Cardiac muscle cell (in vitro differentiated cells and primary cell): ENCODE measurements around the gene ZNF750. TPM values are rescaled to one million over a fixed set of nuclear protein-coding genes. Genes with fewer than 3 reads are reported as not detected.
A peak's percentile ranks its signal among the peaks of the same experiment; 100 is the strongest.

Experiments
- DNase-seq, 2 donors: peaks; one replicate each; pipeline versions ENCODE4 v3.0.0 to v3.0.0-alpha.2; 2010 to 2017; ENCODE audit warnings: low read depth in 1 of 2, low spot score in 1 of 2
- H3K27ac ChIP-seq: fragments of 200-600 bp; sonication (generic); 2 replicates; pipeline ENCODE4 v1.5.1; 2016
- H3K27me3 ChIP-seq: fragments of 200-600 bp; sonication (generic); 2 replicates; pipeline ENCODE4 v1.6.0; 2016; ENCODE audit warnings: control low read depth
- H3K36me3 ChIP-seq: fragments of 200-600 bp; sonication (generic); 2 replicates; pipeline ENCODE4 v1.5.1; 2016; ENCODE audit warnings: control low read depth
- H3K4me1 ChIP-seq: fragments of 200-600 bp; sonication (generic); 2 replicates; pipeline ENCODE4 v1.8.1; 2017; ENCODE audit warnings: low read depth, mild to moderate bottlenecking, mixed run types
- H3K4me3 ChIP-seq: fragments of 200-600 bp; sonication (generic); 2 replicates; pipeline ENCODE4 v1.5.1; 2016; ENCODE audit warnings: mild to moderate bottlenecking
- H3K9me3 ChIP-seq: fragments of 200-600 bp; sonication (generic); 2 replicates; pipeline ENCODE4 v1.5.1; 2017; ENCODE audit warnings: low read depth, mild to moderate bottlenecking, control low read depth
- polyA plus RNA-seq: library from polyadenylated mRNA; unstranded; fragments of >200 nt; fragmentation: Nextera tagmentation; extraction: Ambion mirVana; gene quantifications from 2 replicates; pipeline ENCODE4 v1.2.1, GENCODE V29; 2016
- total RNA-seq: library from RNA; depleted of rRNA; stranded (reverse); fragments of >200 nt; gene quantifications from 2 replicates; pipeline ENCODE4 v1.2.3, GENCODE V29; 2016
- TF ChIP-seq, protein P1 (sequence below): IDR thresholded peaks from 2 replicates; pipeline ENCODE4 v1.5.1; 2012; ENCODE audit warnings: low read depth, mild to moderate bottlenecking, low read length

Gene ZNF750
- total RNA-seq (0.07 TPM in 1 of 2 replicates, not detected in the other), polyA plus RNA-seq (0.14 and 0.49 TPM in 2 replicates)

- Histone ChIP-seq H3K36me3 (no peaks in the 10 kb centered on the region), H3K27me3 (no peaks in the 10 kb centered on the region), H3K27ac (no peak within 1 kb of the TSS), H3K9me3 (no peaks in the 10 kb centered on the region), H3K4me1 (peaks cover 9% of the 10 kb centered on the region), H3K4me3 (no peak within 1 kb of the TSS)
- no peak for DNase-seq
- TF ChIP-seq, protein P1, sequence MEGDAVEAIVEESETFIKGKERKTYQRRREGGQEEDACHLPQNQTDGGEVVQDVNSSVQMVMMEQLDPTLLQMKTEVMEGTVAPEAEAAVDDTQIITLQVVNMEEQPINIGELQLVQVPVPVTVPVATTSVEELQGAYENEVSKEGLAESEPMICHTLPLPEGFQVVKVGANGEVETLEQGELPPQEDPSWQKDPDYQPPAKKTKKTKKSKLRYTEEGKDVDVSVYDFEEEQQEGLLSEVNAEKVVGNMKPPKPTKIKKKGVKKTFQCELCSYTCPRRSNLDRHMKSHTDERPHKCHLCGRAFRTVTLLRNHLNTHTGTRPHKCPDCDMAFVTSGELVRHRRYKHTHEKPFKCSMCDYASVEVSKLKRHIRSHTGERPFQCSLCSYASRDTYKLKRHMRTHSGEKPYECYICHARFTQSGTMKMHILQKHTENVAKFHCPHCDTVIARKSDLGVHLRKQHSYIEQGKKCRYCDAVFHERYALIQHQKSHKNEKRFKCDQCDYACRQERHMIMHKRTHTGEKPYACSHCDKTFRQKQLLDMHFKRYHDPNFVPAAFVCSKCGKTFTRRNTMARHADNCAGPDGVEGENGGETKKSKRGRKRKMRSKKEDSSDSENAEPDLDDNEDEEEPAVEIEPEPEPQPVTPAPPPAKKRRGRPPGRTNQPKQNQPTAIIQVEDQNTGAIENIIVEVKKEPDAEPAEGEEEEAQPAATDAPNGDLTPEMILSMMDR: no peak
Measured at GRCh38 chr17:82839617-82840292, at the start of gene ZNF750. Gene ZNF750 (minus strand): TSS chr17:82840022. CDS start chr17:82832454, 7,568 bp downstream.

DNA sequence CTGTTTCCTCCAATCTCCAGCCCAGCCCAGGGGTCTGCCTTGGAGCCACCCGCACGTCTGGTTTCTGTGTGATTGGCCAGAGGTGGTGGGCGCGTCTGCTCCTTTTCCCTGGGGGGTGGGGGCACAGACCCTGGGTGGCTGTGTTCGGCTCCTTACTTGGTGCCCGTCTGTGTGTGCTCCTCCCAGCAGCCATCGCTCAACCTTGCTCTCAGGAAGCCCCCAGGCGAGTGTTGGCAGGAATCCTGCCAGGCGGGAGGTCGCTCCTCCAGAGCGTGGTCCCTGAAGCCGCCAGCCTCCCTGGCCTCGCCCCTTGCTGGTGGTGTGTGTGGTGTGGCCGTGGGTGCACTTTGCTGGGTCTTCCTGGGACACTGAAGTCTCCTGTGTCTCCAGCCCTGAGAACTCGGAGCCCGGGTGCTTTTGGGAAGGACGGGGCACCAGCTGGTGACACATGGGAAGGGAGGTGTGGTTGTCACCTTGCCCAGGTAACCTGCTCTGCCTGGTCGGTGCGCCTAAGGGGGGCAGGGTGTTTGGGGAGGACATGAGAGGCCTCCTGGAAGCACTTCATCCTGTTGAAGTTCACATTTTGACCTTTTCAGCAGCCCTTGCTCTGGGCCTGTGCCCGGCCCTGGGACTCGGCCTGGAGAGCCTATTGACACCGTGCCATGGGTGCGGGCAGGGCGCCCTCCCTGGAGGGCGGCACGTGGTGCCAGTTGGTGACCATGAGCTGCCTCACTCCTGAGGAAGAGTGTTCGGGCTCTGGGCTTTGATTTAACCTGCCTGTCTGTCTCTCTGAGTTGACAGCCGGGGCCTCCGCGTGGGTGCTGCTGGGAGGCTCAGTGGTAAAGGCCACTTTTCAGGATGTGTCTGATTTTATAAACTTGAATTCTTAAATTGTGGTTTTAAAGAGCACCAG, 49.0 kb upstream of the ZNF750 start:
- Histone ChIP-seq H3K27me3 (no peaks in the 10 kb centered on the region), H3K27ac (no peak overlapping the region), H3K9me3 (no peaks in the 10 kb centered on the region), H3K4me1 (peaks cover 8% of the 10 kb centered on the region), H3K36me3 (no peaks in the 10 kb centered on the region), H3K4me3 (no peak overlapping the region)
- no peak for DNase-seq
- TF ChIP-seq, protein P1: no peak

DNA sequence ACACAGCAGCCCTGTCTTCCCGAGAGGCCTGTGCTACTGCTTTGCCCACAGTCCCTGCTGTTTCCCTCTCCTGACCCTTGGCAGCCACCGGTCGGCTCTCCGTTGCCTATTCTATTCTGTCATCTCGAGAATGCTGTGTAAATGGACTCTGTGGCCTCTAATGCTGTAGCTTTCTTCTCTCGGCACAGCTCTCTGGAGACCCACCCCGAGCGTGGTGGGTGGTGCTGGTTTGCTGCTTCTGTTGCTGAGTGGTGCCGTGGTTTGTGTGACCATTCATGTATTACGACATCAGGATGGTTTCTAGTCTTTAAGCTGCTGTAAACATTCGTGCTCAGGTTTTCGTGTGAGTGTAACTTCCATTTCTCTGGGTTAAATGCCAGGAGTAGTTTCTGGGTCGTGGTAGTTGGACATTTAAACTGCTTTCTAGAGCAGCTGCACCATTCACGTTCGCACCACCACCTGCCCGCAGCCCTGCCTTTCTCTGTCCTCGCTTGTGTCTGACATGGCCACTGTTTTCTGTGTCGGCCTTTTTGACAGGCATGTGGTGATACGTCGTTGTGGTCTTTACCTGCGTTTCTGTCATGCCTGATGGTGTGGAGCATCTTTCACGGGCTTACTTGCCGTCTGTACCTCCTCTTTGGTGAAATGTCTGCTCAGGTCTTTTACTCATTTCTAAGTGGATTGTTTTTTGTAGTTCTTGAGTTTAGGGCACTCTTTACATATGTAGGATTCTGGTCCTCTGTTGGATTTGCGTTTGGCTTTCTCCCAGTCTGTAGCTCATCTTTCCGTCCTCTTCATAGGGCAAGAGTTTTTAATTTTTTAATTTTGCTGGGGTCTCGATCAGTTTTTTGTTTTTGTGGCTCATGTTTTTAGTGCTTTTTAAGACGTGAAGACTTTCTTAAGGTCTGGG, 47.7 kb upstream of the ZNF750 start:
- Histone ChIP-seq H3K36me3 (no peaks in the 10 kb centered on the region), H3K4me1 (peaks cover 8% of the 10 kb centered on the region), H3K9me3 (no peaks in the 10 kb centered on the region), H3K27me3 (no peaks in the 10 kb centered on the region), H3K27ac (no peak overlapping the region), H3K4me3 (no peak overlapping the region)
- TF ChIP-seq, protein P1: no peak
- peak in 1 of 2 donors; percentile 4 for DNase-seq

DNA sequence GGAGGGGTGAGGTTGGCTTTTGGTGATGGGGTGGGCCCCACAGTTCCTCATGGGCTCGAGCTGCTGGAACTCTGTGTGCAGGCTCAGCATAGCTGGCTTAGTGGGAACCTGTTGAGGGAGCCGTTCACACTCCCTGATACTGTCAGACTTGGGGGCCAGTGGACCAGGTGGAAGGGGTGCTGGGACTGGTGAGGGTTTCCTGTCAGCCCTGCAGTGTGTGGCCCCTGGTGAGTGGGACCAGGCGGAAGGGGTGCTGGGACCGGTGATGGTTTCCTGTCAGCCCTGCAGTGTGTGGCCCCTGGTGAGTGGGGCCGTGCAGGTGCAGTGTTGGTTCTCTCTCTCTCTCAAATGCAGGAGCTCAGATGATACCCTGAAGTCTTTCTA, 45.1 kb upstream of the ZNF750 start:
- H3K27ac ChIP-seq: peak overlapping the region; percentile 22
- H3K4me3 ChIP-seq: no peak overlapping the region
- H3K36me3 ChIP-seq: no peaks in the 10 kb centered on the region
- H3K4me1 ChIP-seq: peaks cover 8% of the 10 kb centered on the region
- H3K27me3 ChIP-seq: no peaks in the 10 kb centered on the region
- H3K9me3 ChIP-seq: no peaks in the 10 kb centered on the region
- TF ChIP-seq, protein P1: no peak
- DNase-seq: no peak

- H3K27ac ChIP-seq: peak overlapping the region; percentile 22
- TF ChIP-seq, protein P1: no peak
- H3K36me3 ChIP-seq: no peaks in the 10 kb centered on the region
- H3K9me3 ChIP-seq: no peaks in the 10 kb centered on the region
- H3K4me1 ChIP-seq: peaks cover 8% of the 10 kb centered on the region
- no peaks in the 10 kb centered on the region for H3K27me3 ChIP-seq
- no peak overlapping the region for H3K4me3 ChIP-seq
- peak in 1 of 2 donors; percentile 39 for DNase-seq
Measured at GRCh38 chr17:82884341-82884969, 44.6 kb upstream of the ZNF750 start.
